Liver (tissue), 2 donors: ENCODE data around the gene SCAMP5.

Experiments
- TAF1 ChIP-seq: conservative IDR thresholded peaks from 2 replicates; pipeline ENCODE4 v1.6.1; 2016; ENCODE audit warnings: antibody characterized with exemption, mild to moderate bottlenecking
- YY1 ChIP-seq: IDR thresholded peaks from 2 replicates; pipeline ENCODE4 v1.6.1; 2016; ENCODE audit warnings: antibody characterized with exemption, mild to moderate bottlenecking
- donor health status: healthy.

DNA sequence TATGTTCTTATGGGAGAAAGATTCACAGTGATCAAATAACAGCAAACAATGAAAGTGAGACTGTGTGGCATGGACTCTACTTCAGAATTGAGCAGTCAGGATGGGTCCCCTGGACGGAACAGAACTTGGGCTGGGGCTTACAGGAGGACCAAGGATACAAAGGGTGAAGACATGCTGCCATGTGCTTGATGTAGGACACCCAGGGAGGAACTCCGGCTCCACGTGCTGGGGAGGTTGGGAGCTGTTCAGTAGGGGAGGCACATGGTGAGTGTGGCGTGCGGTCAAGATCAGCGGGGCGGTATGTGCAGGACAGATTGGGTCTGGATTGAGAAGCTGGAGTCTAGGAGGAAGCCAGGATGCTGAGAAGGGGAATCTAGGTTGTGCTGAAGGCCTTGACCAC, 60.7 kb downstream of the SCAMP5 start:
- TF ChIP-seq TAF1 (no peak), YY1 (no peak)
